Transverse colon (tissue), 4 donors: Measurements from ENCODE around the gene TAMALIN. TPM values are rescaled to one million over a fixed set of nuclear protein-coding genes. Genes with fewer than 3 reads are reported as not detected.

ENCODE experiments used
- DNase-seq: peaks from one replicate; pipeline ENCODE4 v3.0.0-alpha.2; 2019
- H3K27ac ChIP-seq, 4 donors: fragments of 200-600 bp; sonication (generic); 2 replicates each; pipeline ENCODE4 v1.5.1; 2016 to 2018; ENCODE audit warnings: inconsistent platforms in 4 of 4
- H3K27me3 ChIP-seq: fragments of 200-600 bp; sonication (generic); 2 replicates; pipeline ENCODE4 v1.5.1; 2017; ENCODE audit warnings: inconsistent platforms
- H3K36me3 ChIP-seq, 4 donors: fragments of 200-600 bp; sonication (generic); 2 replicates each; pipeline ENCODE4 v1.5.1; 2017 to 2019; ENCODE audit warnings: inconsistent platforms in 4 of 4
- H3K4me1 ChIP-seq, 4 donors: fragments of 200-600 bp; sonication (generic); 2 replicates each; pipeline ENCODE4 v1.5.1; 2017 to 2020; ENCODE audit warnings: inconsistent platforms in 4 of 4
- H3K4me3 ChIP-seq, 4 donors: fragments of 200-600 bp; sonication (generic); 1 replicate in 1 of 4; 2 replicates in 3 of 4; pipeline versions ENCODE4 v1.5.1 to v1.6.1; 2017 to 2019; ENCODE audit warnings: inconsistent platforms in 4 of 4
- H3K9me3 ChIP-seq, 2 donors: fragments of 200-600 bp; sonication (generic); 2 replicates each; pipeline ENCODE4 v1.5.1; 2017 to 2019; ENCODE audit warnings: inconsistent platforms in 2 of 2
- EP300 ChIP-seq: sonication (generic); formaldehyde crosslinking; IDR thresholded peaks from one replicate; pipeline ENCODE4 v1.6.1; 2017; ENCODE audit warnings: antibody characterized with exemption, low read depth
- POLR2A ChIP-seq: fragments of 450-650 bp; IDR thresholded peaks from one replicate; pipeline ENCODE4 v1.6.1; 2016; ENCODE audit warnings: antibody characterized with exemption, mild to moderate bottlenecking, moderate library complexity
- POLR2AphosphoS5 ChIP-seq, 3 donors: sonication (generic); formaldehyde crosslinking; IDR thresholded peaks; one replicate each; pipeline ENCODE4 v1.6.1; 2016; ENCODE audit warnings: antibody characterized with exemption in 3 of 3
- WGBS, 2 donors: methylation state at CpG; one replicate each; pipeline ENCODE4 v1.1.5; 2018; ENCODE audit warnings: low coverage in 1 of 2; 5-methylcytosine and 5-hydroxymethylcytosine counted together
- in situ Hi-C, 4 donors: fragments of 200-750 bp; cut with MboI; loops; one replicate each; pipeline versions ENCODE4 v1.15.0 to v1.15.1; 2017; ENCODE audit warnings: low sequenced_read_pairs in 3 of 4, low pct_ligation_motif_present in 1 of 4, low pct_unique_long_range_greater_than_20kb in 1 of 4
- intact Hi-C: fragments of 100-400 bp; cut with DNase I; formaldehyde crosslinking; loops from one replicate; pipeline ENCODE4 v1.15.1; 2023; ENCODE audit warnings: low total_unique reads
- total RNA-seq, 4 donors: library from RNA; depleted of rRNA; stranded (reverse); fragments of >200 nt; gene quantifications; one replicate each; pipeline ENCODE4 v1.1.0, GENCODE V29; 2016
- TF ChIP-seq, protein P1 (sequence below), 5 experiments: fragments of 200-600 bp in 3 of 5; fragments of 450-650 bp in 2 of 5; sonication (generic) in 3 of 5; IDR thresholded peaks; 1 replicate in 2 of 5; 2 replicates in 3 of 5; pipeline ENCODE4 v1.5.1; 2016 to 2017; ENCODE audit warnings: antibody characterized with exemption in 5 of 5, inconsistent platforms in 3 of 5, mild to moderate bottlenecking in 2 of 5, moderate library complexity in 1 of 5

The TAMALIN gene
- total RNA-seq, 4 donors from 2014 or later, result 5.9 to 20.6 (median 9.7) TPM

DNA sequence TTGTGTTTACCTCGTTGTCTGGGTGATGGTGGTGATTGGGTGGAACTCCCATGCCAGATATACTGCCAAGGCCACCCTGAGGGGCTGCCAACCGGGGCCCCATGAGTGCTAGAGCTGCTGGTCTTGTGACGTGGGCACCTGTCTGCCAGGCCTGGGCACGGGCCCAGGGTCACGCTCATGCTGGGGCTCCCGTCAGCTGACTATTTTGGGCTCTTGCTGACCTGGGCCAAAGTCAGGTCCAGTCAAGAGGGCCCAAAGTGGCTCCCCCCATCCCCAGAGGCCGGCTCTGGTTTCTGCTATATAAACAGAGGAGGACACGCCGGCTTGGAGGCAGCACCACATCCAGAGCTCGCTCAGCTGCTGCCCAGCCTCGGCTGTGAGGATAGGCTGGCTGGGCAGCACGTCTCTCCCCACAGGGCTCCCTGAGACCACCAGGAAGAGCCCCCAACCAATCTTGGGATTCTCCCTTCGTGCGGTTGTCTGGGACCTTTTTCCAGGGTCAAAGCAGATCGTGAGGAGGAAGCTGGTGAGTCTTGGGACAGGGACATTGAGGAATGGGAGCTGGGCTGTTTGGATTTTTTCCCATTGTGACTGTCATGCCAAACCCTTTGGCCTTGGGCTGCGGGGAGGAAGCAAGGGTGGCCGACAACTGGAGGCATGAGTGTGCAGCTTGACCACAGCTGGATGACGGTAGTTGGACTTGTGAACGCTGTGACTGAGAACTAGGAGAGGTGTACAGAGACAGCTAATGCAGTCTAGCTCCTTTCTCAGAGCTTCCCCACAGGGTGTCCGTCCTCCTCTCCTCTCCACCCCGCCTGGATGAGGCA is 36.9 kb downstream of the TAMALIN start:
- TF ChIP-seq EP300, result no peak
- peak in 1 of 3 donors; percentile 44 for TF ChIP-seq POLR2AphosphoS5 (IDR thresholded peaks at IDR 0.05)
- H3K27me3 ChIP-seq, result no peaks in the 10 kb centered on the region
- peaks cover 23 to 34% (median 25%) of the 10 kb centered on the region in 4 donors for H3K4me1 ChIP-seq
- 75% methylated on average over 20 of the region's 21 CpGs; no CpG with 5 or more reads in 1 of the 2 donors for WGBS, 2 donors
- intact Hi-C loops, result no loop called here
- H3K4me3 ChIP-seq, result no peak overlapping the region
- in situ Hi-C loops, result no loop called here
- H3K27ac ChIP-seq, result peak overlapping the region; percentile 72 to 90 (median 77)
- H3K9me3 ChIP-seq, result no peaks in the 10 kb centered on the region
- DNase-seq, result no peak
- H3K36me3 ChIP-seq, result no peaks in the 10 kb centered on the region

DNA sequence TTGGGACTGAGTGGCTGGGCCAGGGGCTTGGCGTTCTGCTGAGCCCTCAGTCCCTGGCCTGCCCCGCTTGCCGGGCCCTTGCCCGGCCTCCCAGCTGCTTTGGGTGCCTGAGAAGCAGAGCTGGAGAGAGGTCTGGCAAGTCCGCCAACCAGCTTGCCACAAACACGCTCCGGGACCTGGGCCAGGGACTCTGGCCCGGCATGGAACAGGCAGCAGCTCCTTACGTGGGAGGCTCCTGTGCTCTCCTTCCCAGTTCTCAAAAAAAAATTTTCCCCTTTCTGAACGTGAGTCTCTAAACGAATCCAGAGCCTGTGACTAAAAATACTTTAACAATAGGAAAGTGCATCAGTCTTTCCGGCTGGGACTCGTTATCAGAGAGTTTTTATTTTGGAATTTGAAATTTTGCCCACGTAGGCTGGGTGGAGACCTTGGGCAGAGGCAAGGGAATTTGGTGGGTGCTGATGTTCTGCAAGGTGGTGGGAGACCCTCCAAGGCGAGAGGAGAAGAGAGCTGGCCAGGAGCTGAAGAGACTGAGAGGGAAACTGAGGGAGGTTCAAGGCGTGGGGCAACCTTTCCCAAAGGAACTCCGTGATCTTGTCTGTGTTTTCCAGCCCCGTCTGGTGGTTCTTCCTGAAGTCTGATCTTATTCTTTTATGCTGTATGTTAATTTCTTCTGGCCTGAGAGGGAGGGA is 37.7 kb downstream of the TAMALIN start:
- no peaks in the 10 kb centered on the region for H3K36me3 ChIP-seq
- no peaks in the 10 kb centered on the region for H3K27me3 ChIP-seq
- H3K4me3 ChIP-seq, result no peak overlapping the region
- in situ Hi-C loops, result no loop called here
- H3K27ac ChIP-seq, result peak overlapping the region; percentile 72 to 90 (median 77)
- peak; percentile 57 for DNase-seq
- intact Hi-C loops, result no loop called here
- peaks cover 23 to 31% (median 25%) of the 10 kb centered on the region in 4 donors for H3K4me1 ChIP-seq
- H3K9me3 ChIP-seq, result no peaks in the 10 kb centered on the region
- WGBS, 2 donors, result 71 to 73% methylated on average over 8 to 17 of the region's 18 CpGs
- TF ChIP-seq POLR2AphosphoS5 (IDR thresholded peaks at IDR 0.05) (peak; percentile 7 to 49 (median 12)), POLR2A (no peak)

DNA sequence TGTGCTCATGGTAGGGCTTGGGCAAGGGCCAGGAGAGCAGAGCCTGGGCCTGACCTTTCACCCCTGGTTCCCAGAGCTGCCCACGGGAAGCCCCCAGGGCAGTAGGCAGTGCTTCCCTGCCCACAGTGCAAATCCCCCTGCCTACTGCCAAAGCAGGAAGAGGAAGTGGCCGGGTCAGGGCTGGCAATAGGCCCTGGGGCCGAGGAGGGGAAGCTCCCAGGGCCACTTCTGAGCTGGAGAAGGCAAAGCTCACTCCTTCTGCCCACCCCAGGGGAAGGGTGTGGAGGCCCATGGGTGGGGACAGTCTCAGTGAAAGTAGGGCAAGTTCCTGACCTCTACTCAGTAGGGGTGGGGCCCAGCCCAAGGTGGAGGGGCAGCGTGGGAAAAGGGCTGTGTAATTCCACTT is 39.1 kb downstream of the TAMALIN start:
- 8% methylated on average over 4 of the region's 4 CpGs; no CpG with 5 or more reads in 1 of the 2 donors for WGBS, 2 donors
- no peaks in the 10 kb centered on the region for H3K36me3 ChIP-seq

DNA sequence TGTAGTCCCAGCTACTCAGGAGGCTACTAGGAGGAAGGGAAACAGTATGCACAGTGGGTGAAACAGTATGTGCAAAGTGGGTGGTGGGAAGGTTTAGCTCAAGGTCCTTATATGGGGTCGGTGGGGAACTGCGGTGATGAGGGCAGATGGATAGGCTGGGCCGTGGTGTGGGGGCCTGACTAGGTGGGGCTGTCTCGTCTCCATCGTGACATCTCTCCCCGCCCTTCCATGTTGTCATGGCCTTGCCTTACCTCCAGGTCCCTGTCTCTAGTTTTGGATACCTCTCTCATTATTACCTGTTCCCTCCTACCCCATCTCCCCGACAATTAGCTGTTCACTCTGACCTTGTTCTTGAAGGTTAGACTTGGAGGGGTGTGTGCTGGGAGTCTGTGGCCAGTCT is 40.1 kb downstream of the TAMALIN start:
- in situ Hi-C loops, result no loop called here
- WGBS, 2 donors, result 80 to 92% methylated on average over 1 to 7 of the region's 7 CpGs
- no peaks in the 10 kb centered on the region for H3K36me3 ChIP-seq
- no peaks in the 10 kb centered on the region for H3K9me3 ChIP-seq
- DNase-seq, result no peak
- H3K27ac ChIP-seq, result no peak overlapping the region
- H3K4me1 ChIP-seq, result peaks cover 36 to 45% (median 41%) of the 10 kb centered on the region in 4 donors
- intact Hi-C loops, result no loop called here
- TF ChIP-seq, protein P1, sequence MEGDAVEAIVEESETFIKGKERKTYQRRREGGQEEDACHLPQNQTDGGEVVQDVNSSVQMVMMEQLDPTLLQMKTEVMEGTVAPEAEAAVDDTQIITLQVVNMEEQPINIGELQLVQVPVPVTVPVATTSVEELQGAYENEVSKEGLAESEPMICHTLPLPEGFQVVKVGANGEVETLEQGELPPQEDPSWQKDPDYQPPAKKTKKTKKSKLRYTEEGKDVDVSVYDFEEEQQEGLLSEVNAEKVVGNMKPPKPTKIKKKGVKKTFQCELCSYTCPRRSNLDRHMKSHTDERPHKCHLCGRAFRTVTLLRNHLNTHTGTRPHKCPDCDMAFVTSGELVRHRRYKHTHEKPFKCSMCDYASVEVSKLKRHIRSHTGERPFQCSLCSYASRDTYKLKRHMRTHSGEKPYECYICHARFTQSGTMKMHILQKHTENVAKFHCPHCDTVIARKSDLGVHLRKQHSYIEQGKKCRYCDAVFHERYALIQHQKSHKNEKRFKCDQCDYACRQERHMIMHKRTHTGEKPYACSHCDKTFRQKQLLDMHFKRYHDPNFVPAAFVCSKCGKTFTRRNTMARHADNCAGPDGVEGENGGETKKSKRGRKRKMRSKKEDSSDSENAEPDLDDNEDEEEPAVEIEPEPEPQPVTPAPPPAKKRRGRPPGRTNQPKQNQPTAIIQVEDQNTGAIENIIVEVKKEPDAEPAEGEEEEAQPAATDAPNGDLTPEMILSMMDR (IDR thresholded peaks at IDR 0.05), result no peak
- no peak for TF ChIP-seq POLR2A
- TF ChIP-seq POLR2AphosphoS5 (IDR thresholded peaks at IDR 0.05), result no peak
- no peaks in the 10 kb centered on the region for H3K27me3 ChIP-seq
- H3K4me3 ChIP-seq, result no peak overlapping the region

More for the DNA sequence above, 39.1 kb downstream of the TAMALIN start:
- in situ Hi-C loops (no loop called here), intact Hi-C loops (no loop called here)
- peak; percentile 77 for DNase-seq
- no peak overlapping the region for H3K4me3 ChIP-seq
- peaks cover 33 to 43% (median 36%) of the 10 kb centered on the region in 4 donors for H3K4me1 ChIP-seq
- TF ChIP-seq POLR2AphosphoS5 (IDR thresholded peaks at IDR 0.05), result peak in 1 of 3 donors; percentile 53
- TF ChIP-seq, protein P1 (IDR thresholded peaks at IDR 0.05), result no peak
- peak overlapping the region; percentile 72 to 90 (median 77) for H3K27ac ChIP-seq
- no peaks in the 10 kb centered on the region for H3K27me3 ChIP-seq
- no peaks in the 10 kb centered on the region for H3K9me3 ChIP-seq

DNA sequence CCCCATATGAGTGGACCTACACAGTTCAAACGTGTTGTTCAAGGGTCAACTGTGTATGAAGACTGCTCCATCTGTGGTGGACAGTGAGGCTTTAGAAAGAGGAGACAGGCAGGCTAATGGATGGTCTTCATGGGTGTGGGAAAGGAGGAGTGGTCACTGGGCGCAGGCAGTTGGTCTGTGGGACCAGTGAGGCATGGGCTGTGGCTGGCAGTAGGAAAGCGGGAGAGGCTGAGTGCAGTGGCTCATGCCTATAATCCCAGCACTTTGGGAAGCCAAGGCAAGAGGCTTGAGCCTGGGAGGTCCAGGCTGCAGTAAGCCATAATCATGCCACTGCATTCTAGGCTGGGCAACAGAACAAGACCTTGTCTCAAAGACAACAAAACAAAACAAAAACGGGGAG is 42.5 kb downstream of the TAMALIN start:
- in situ Hi-C loops (no loop called here), intact Hi-C loops (no loop called here)
- DNase-seq, result no peak
- H3K36me3 ChIP-seq, result no peaks in the 10 kb centered on the region
- H3K9me3 ChIP-seq, result no peaks in the 10 kb centered on the region
- TF ChIP-seq, protein P1 (IDR thresholded peaks at IDR 0.05), result no peak
- TF ChIP-seq POLR2A, result no peak
- TF ChIP-seq POLR2AphosphoS5 (IDR thresholded peaks at IDR 0.05), result no peak
- no peak for TF ChIP-seq EP300
- H3K27me3 ChIP-seq, result no peaks in the 10 kb centered on the region
- H3K27ac ChIP-seq, result peak overlapping the region in 2 of 4 donors; percentile 95 to 98
- WGBS, 2 donors, result 71 to 79% methylated on average over 2 to 4 of the region's 4 CpGs
- H3K4me1 ChIP-seq, result peaks cover 39 to 57% (median 49%) of the 10 kb centered on the region in 4 donors
- H3K4me3 ChIP-seq, result no peak overlapping the region
